ENCODE data around the gene CD55.

DNA sequence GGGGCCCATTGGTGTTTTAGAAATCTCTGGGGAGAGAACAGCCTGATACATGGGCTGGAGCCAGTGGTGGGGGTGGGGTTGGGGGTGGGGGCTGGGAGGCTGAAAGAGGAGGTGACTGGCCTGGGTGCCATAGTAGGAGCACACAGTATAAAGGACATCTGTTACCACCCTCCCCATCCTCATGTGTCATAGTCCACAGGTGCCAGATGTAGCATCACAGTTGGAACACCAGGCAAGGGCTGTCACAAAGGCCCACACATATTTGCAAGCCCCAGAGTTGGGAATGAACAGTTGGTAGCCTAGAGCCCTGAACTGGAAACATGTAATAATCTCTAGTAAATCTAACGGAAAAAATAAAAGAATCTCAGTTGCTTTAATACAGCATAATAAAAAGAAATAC is 77.5 kb downstream of the CD55 start:
- no peak for TF ChIP-seq EZH2 (IDR thresholded peaks at IDR 0.05; ENCODE audit: low read depth, unreplicated experiment)
- TF ChIP-seq, protein P1, sequence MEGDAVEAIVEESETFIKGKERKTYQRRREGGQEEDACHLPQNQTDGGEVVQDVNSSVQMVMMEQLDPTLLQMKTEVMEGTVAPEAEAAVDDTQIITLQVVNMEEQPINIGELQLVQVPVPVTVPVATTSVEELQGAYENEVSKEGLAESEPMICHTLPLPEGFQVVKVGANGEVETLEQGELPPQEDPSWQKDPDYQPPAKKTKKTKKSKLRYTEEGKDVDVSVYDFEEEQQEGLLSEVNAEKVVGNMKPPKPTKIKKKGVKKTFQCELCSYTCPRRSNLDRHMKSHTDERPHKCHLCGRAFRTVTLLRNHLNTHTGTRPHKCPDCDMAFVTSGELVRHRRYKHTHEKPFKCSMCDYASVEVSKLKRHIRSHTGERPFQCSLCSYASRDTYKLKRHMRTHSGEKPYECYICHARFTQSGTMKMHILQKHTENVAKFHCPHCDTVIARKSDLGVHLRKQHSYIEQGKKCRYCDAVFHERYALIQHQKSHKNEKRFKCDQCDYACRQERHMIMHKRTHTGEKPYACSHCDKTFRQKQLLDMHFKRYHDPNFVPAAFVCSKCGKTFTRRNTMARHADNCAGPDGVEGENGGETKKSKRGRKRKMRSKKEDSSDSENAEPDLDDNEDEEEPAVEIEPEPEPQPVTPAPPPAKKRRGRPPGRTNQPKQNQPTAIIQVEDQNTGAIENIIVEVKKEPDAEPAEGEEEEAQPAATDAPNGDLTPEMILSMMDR (conservative IDR thresholded peaks at IDR 0.05; ENCODE audit: low read depth in 2 of 2) = no peak

Measured in GM23338 (cell line).